Subcutaneous abdominal adipose tissue (tissue), 5 donors: ENCODE measurements around the gene NDUFB2.
A peak's percentile ranks its signal among the peaks of the same experiment; 100 is the strongest.

Source experiments
- H3K27ac ChIP-seq: one replicate; pipeline ENCODE4 v1.7.0; 2013; ENCODE audit warnings: low read depth, mild to moderate bottlenecking, inconsistent platforms, low read length, moderate library complexity
- H3K27me3 ChIP-seq, 5 donors: one replicate each; pipeline ENCODE4 v1.7.0; 2013; ENCODE audit warnings: low read length in 5 of 5, inconsistent platforms in 1 of 5; ENCODE audit not compliant: control insufficient read depth in 5 of 5, insufficient read depth in 4 of 5
- H3K36me3 ChIP-seq, 5 donors: one replicate each; pipeline ENCODE4 v1.7.0; 2013; ENCODE audit warnings: low read length in 5 of 5; ENCODE audit not compliant: control insufficient read depth in 5 of 5, insufficient read depth in 5 of 5
- H3K4me1 ChIP-seq, 5 donors: one replicate each; pipeline ENCODE4 v1.7.0; 2013; ENCODE audit warnings: low read length in 5 of 5, mild to moderate bottlenecking in 3 of 5, moderate library complexity in 1 of 5; ENCODE audit not compliant: control insufficient read depth in 5 of 5, insufficient read depth in 5 of 5
- H3K4me3 ChIP-seq, 5 donors: one replicate each; pipeline ENCODE4 v1.7.0; 2013; ENCODE audit warnings: low read length in 5 of 5, low read depth in 1 of 5
- H3K9ac ChIP-seq, 5 donors: one replicate each; pipeline ENCODE4 v1.7.0; 2013; ENCODE audit warnings: low read length in 5 of 5, mild to moderate bottlenecking in 4 of 5, moderate library complexity in 3 of 5
- H3K9me3 ChIP-seq, 5 donors: one replicate each; pipeline ENCODE4 v1.7.0; 2013; ENCODE audit warnings: low read length in 5 of 5; ENCODE audit not compliant: control insufficient read depth in 5 of 5
- donor health status: healthy.
- donor health status: healthy.
- donor health status: healthy.
- donor health status: healthy.
- donor health status: healthy.

Gene NDUFB2

GRCh38 chr7:140696680-140697446 is at the start of gene NDUFB2:
Gene NDUFB2 (plus strand): TSS chr7:140696708. CDS start chr7:140696745, 37 bp downstream.
- peak within 1 kb of the TSS in 4 of 5 donors; percentile 84 to 89 (median 86) for H3K9ac ChIP-seq
- H3K36me3 ChIP-seq = peaks cover 4 to 13% (median 6%) of the 10 kb centered on the region in 5 donors

DNA sequence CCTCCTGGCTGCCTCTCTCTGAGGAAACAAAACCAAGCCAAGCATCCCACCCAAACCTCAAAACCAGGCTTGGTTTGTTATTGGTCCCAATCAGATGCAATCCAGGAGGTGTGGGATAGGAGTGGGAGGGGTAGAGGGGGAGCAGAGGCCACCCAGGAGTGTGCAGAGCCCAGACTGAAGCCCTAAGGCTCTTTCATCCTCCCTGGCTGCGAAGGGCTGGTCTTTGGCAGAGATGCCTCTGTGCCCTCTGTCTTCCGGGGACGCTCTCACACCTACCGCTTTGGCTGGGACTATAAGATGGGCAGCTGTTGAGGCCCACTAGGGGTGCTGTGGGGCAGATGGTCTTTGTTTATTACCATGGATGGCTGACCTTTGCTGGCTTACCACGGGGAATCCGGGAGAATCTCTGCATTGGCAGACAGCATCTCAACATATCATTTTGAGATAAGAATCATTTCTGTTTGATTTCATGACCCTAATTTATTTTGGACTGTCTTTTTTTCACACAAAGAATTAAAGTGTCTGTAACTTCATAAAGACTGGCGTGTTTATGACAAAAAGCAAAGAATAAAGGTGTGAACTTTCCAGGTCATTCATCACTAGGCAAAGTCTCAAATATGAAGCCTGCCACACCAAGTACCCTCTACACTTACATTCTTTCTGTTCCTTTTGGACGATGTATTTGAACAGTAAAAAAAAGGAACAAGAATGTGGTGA is 49.4 kb upstream of the NDUFB2 start:
- H3K4me1 ChIP-seq = peaks cover 0 to 3% (median 0%) of the 10 kb centered on the region in 5 donors
- H3K4me3 ChIP-seq = no peak overlapping the region
- no peaks in the 10 kb centered on the region for H3K9me3 ChIP-seq
- H3K27ac ChIP-seq = no peak overlapping the region
- H3K36me3 ChIP-seq = no peaks in the 10 kb centered on the region
- H3K27me3 ChIP-seq = peaks cover 0 to 6% (median 4%) of the 10 kb centered on the region in 5 donors
- no peak overlapping the region for H3K9ac ChIP-seq

More at GRCh38 chr7:140696680-140697446, at the start of gene NDUFB2:
- no peaks in the 10 kb centered on the region for H3K27me3 ChIP-seq
- H3K4me3 ChIP-seq = peak within 1 kb of the TSS; percentile 80 to 93 (median 93)
- peak within 1 kb of the TSS; percentile 95 for H3K27ac ChIP-seq
- no peaks in the 10 kb centered on the region for H3K9me3 ChIP-seq
- peaks cover 6 to 25% (median 21%) of the 10 kb centered on the region in 5 donors for H3K4me1 ChIP-seq

DNA sequence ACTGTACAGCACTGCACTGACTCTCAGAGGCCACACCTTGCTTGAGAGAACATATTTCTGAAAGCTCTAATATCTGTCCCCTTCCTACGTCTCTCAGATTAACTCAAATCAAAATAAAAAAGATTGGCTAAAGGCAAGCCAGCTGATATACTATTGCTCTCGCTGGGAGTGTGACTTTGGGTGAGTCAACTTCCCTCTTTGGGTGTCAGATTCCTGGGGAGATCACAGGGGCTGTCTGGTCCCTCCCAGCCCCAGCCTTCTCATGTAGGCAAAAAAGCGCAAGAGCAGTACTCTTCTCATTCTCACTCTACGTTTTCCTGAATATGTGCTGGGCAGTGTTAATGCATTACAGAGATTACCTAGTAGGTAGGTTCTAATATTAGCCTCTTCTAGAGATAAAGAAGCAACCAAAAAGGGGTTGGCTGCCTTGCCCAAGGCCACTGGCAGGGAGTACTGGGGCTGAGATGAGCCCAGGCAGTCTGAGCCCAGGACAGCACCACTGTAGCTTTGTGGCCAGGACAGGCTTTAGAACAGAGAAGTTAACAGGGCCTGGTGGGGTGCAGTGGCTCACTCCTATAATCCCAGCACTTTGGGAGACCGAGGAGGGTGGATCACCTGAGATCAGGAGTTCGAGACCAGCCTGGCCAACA is 46.8 kb upstream of the NDUFB2 start:
- no peak overlapping the region for H3K9ac ChIP-seq
- peaks cover 2 to 15% (median 10%) of the 10 kb centered on the region in 5 donors for H3K4me1 ChIP-seq
- H3K9me3 ChIP-seq = no peaks in the 10 kb centered on the region
- peaks cover 0 to 2% (median 0%) of the 10 kb centered on the region in 5 donors for H3K27me3 ChIP-seq
- no peak overlapping the region for H3K4me3 ChIP-seq
- H3K36me3 ChIP-seq = no peaks in the 10 kb centered on the region
- no peak overlapping the region for H3K27ac ChIP-seq

- H3K9ac ChIP-seq = no peak overlapping the region
- H3K9me3 ChIP-seq = no peaks in the 10 kb centered on the region
- H3K27ac ChIP-seq = no peak overlapping the region
- H3K36me3 ChIP-seq = no peaks in the 10 kb centered on the region
- H3K27me3 ChIP-seq = peaks cover 0 to under 1% (median 0%) of the 10 kb centered on the region in 5 donors
- H3K4me3 ChIP-seq = no peak overlapping the region
- H3K4me1 ChIP-seq = peaks cover 2 to 15% (median 10%) of the 10 kb centered on the region in 5 donors
Observed at GRCh38 chr7:140650367-140650766, 46.1 kb upstream of the NDUFB2 start.

DNA sequence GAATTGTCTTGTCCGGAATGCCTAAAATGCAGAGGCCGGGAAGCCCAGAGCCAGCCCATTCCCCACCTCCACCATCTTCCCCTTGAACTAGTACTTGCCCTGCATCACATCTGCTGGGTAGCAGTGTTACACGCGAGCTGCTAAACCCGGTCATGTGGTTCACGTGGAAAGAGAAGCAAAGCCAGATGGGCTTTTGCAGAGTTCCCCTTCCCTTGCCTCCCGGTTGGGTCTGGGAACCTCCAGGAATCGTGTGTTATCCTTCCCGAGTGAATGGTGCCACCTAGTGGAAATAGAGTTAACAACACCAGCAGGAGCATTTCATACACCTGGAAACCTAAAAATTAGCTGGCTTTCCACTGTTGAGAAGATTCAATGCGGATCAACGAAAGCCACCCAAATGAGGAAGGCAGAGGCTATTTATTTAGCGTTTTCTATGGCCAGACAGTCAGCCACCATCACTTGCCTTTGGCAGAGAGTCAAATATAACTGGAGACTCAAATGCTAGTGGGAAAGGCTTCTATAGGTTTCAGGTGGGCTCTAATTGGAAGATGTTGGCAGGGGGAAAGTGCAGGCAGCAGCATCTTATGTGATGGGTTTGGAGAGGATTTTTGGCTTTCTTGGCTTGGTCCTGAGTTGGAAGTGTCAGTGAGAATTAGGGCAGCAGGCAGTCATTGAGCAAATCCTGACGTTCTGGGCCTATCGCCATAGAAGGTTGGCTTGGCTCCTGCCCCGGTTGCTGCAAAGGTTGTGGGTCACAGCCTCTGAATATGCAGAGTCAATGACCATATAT is 43.0 kb upstream of the NDUFB2 start:
- Histone ChIP-seq H3K27ac (no peak overlapping the region), H3K4me3 (no peak overlapping the region), H3K9ac (no peak overlapping the region), H3K4me1 (peaks cover 15 to 34% (median 26%) of the 10 kb centered on the region in 5 donors), H3K36me3 (no peaks in the 10 kb centered on the region), H3K9me3 (no peaks in the 10 kb centered on the region), H3K27me3 (no peaks in the 10 kb centered on the region)

- no peak overlapping the region for H3K27ac ChIP-seq
Observed at GRCh38 chr7:140654109-140654387, 42.5 kb upstream of the NDUFB2 start.

GRCh38 chr7:140654661-140655060 is 41.8 kb upstream of the NDUFB2 start:
- peaks cover 15 to 34% (median 26%) of the 10 kb centered on the region in 5 donors for H3K4me1 ChIP-seq
- no peaks in the 10 kb centered on the region for H3K9me3 ChIP-seq
- H3K36me3 ChIP-seq = no peaks in the 10 kb centered on the region
- H3K27me3 ChIP-seq = no peaks in the 10 kb centered on the region
- no peak overlapping the region for H3K9ac ChIP-seq
- no peak overlapping the region for H3K4me3 ChIP-seq
- no peak overlapping the region for H3K27ac ChIP-seq

More at GRCh38 chr7:140654109-140654387, 42.5 kb upstream of the NDUFB2 start:
- Histone ChIP-seq H3K4me1 (peaks cover 15 to 34% (median 26%) of the 10 kb centered on the region in 5 donors), H3K9me3 (no peaks in the 10 kb centered on the region), H3K36me3 (no peaks in the 10 kb centered on the region), H3K27me3 (no peaks in the 10 kb centered on the region), H3K9ac (no peak overlapping the region), H3K4me3 (no peak overlapping the region)

- peak overlapping the region; percentile 52 for H3K27ac ChIP-seq
Observed at GRCh38 chr7:140655511-140656408, 40.7 kb upstream of the NDUFB2 start.

More at GRCh38 chr7:140655511-140656408, 40.7 kb upstream of the NDUFB2 start:
- peak overlapping the region in 1 of 5 donors; percentile 38 for H3K9ac ChIP-seq
- peaks cover 15 to 34% (median 26%) of the 10 kb centered on the region in 5 donors for H3K4me1 ChIP-seq
- H3K9me3 ChIP-seq = no peaks in the 10 kb centered on the region
- H3K4me3 ChIP-seq = peak overlapping the region in 4 of 5 donors; percentile 43 to 61 (median 56)
- H3K36me3 ChIP-seq = no peaks in the 10 kb centered on the region
- H3K27me3 ChIP-seq = peaks cover 0 to 2% (median 0%) of the 10 kb centered on the region in 5 donors
